DOHH2 (cell line): ENCODE measurements around the gene EPB41L4B.

Source experiments
- EZH2phosphoT487 ChIP-seq: fragments of 200-600 bp; sonication (generic); IDR thresholded peaks from 2 replicates; pipeline ENCODE4 v1.6.1; 2017; ENCODE audit warnings: borderline replicate concordance, mild to moderate bottlenecking, antibody characterized with exemption, low read length, moderate library complexity, mixed read lengths
- TF ChIP-seq, protein P1 (sequence below): fragments of 200-600 bp; sonication (generic); IDR thresholded peaks from one replicate; pipeline ENCODE4 v1.5.1; 2014; ENCODE audit warnings: antibody characterized with exemption, mild to moderate bottlenecking, low read depth, low read length; ENCODE audit not compliant: poor library complexity, severe bottlenecking

DNA sequence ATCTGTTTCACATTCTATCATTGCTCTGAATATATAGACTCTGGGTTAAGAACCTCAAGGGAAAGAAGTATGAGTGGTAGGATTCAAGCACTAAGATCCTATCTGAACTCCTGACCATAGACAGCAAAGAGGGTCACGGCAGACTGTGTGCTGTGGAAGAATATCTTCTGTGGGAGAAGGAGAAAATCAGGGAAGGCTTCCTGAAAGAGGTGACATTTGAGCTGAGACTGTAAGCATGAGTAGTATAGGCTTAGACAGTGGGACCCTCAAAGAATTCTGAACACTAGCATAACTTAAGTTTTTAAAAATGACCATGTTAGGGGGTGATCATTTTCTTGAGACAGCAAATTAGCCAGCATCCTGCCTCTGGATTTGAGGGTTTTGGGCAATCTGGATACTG, 157.7 kb downstream of the EPB41L4B start:
- TF ChIP-seq, protein P1, sequence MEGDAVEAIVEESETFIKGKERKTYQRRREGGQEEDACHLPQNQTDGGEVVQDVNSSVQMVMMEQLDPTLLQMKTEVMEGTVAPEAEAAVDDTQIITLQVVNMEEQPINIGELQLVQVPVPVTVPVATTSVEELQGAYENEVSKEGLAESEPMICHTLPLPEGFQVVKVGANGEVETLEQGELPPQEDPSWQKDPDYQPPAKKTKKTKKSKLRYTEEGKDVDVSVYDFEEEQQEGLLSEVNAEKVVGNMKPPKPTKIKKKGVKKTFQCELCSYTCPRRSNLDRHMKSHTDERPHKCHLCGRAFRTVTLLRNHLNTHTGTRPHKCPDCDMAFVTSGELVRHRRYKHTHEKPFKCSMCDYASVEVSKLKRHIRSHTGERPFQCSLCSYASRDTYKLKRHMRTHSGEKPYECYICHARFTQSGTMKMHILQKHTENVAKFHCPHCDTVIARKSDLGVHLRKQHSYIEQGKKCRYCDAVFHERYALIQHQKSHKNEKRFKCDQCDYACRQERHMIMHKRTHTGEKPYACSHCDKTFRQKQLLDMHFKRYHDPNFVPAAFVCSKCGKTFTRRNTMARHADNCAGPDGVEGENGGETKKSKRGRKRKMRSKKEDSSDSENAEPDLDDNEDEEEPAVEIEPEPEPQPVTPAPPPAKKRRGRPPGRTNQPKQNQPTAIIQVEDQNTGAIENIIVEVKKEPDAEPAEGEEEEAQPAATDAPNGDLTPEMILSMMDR, result no peak
- TF ChIP-seq EZH2phosphoT487, result no peak
